NCI-H226 (cell line): Measurements from ENCODE around the gene CD7.

Experiments used
- DNase-seq: peaks from one replicate; pipeline ENCODE4 v3.0.0-alpha.2; 2015

CD7 gene

DNA sequence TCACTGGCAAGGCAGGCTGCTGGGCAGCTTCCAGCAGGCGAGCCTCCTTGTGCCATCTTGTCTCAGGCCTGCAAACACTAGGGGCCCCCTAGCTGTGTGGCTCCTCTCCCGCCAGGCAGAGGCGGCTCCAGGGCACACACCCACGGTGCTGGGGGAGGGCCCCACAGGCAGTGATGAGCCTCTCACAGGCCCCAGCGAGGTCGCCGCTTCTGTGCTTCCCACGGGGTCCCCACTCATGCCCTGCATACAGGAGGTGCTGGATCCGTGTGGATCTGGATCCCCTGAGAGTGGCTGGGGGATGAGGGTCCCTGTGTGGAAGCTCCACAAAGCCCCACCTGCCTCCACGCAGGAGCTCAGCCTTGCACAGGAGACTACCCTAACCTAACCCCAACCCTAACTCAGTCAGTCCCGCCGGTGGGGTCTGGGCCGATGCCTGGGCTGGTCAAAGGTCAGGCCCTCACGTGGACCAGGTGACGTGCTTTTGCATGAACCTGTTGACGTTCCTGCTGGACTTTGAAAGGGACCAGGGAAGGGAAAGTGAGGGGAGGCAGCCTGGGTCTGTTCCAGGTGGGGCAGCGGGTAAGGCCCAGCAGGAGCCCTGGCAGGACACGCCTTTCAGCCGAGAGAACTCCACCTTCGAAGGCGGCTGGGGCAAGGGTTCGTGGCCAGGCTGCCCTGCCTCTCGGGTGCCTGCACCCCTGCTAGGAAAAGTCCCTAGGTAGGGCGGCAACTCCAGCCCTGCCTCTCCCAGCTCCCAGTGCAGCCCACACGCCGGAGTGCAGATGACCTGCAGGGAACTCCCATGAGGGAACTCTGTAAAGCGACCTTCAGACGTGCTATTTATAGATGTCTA is 11.0 kb upstream of the CD7 start:
- no peak for DNase-seq

DNA sequence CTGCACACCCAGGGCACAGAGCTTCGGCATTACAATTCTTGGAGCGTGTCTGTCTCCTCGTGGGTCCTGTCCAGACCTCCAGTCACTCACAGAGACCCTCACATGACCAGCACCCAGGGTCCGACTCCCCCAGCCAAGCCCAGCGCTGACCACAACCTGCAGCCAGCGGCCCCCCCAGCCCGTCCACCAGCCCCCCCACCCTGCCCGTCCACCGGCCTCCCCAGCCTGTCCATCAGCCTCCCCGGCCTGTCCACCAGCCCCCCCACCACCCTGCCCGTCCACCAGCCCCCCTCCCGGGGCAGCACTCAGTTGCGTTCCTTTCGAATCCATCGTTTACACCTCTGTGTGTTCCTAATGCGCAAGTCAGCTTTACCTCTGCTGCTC is 10.3 kb upstream of the CD7 start:
- DNase-seq, result no peak

GRCh38 chr17:82327289-82327688 is 9.9 kb upstream of the CD7 start:
- DNase-seq, result no peak

DNA sequence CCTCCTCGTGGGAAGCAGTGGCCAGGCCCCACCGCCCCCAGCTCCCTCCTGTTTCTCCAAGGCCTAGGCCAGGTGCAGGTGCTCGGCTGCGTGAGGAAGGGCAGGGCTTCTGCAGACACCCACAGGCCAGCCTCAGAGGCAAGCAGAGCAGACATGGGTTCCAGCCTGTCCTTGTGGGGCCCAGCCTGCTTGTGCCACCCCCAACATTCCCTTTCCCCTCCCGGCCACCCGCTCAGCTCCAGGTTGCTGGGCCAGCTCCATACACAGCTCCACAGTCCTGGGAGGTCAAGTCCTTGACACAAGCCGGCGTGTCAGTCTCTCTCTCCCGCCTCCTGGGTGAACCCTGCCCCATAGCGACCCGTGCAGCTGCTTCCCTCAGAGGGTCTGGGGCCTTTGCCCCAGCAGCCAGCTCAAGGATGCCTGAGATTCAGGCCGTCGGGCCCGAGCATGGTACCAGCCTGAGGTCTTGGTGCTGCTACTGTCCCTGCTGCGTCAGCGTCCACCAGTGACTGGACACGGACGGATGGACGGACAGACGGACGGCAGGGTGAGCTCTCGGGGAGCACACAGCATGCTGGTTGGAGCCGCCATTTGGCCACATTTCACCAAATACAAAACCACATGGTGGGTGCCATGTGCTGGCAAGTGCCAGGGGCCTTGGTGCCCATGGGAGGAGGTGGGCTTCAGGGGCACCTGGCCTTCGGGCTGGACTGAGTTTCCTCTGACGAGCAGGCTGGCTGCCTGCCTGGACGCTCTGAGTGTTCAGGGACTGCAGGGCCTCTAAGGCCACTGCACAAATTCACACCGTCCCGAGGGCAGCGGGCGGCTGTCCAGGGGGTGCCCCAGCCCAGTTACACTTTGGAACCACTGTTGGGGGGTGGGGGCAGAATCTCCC is 8.1 kb upstream of the CD7 start:
- no peak for DNase-seq

- DNase-seq, result no peak
Observed at GRCh38 chr17:82324566-82325285, 7.3 kb upstream of the CD7 start.

DNA sequence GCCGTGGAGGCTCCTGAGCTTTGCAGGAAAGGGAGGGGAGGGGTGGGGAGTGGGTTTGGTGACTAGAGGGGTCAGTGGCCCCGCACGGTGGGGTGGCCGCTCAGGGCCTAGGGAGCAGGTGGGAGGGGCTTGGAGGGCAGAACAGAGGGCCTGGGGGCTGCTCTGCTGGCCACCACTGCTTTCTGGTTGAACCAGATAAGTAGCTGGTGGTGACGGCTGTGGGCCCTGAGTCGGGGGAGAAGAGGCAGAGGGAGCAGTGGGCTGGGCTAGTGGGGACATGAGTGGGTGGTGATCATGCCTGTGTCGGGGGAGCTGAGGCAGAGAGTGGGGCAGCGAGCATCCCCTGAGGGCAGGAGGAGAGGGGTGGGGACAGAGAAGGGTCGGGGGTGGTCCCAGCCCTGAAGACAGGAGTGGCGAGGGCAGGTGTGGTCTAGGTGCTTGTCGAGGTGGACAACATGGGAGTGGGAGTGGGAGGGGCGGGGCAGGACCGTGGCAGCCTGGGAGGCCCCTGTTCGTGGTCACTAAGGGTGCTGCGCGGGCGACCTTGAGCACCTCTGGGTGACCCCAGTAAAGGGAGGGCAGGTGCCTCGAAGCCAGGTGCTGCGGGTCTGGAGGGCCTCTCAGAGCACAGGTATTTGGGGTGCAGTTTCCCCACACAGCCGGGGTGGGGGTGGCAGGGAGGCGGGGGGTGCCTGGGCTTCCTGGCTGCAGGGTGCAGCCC is 6.3 kb upstream of the CD7 start:
- no peak for DNase-seq

GRCh38 chr17:82322526-82323453 is 5.4 kb upstream of the CD7 start:
- no peak for DNase-seq

DNA sequence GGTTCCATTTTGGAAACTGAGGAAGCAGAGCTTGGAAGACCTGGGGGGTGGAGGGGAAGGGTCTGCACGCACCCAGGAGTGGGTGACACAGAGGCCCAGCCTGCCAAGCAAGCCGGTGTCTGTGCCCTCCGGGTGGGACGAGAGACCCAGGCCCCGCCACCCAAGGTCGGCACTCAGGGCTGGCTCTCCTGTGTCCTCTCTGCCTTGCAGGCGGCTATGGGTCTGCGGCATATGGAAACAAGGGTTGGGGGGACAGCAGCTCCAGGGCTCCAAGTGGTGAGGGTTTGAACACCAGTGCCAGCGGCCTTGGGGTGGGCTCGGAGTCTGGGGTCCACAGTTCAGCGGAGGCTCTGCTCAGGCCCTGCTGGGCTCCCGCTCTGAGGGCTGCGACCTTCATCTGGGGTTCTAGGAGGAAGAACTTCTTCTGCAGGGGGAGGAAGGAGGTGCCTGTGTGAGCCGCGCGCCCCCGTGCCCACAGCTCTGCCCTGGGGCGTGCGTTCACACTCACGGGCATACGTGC is 4.6 kb upstream of the CD7 start:
- DNase-seq, result no peak

DNA sequence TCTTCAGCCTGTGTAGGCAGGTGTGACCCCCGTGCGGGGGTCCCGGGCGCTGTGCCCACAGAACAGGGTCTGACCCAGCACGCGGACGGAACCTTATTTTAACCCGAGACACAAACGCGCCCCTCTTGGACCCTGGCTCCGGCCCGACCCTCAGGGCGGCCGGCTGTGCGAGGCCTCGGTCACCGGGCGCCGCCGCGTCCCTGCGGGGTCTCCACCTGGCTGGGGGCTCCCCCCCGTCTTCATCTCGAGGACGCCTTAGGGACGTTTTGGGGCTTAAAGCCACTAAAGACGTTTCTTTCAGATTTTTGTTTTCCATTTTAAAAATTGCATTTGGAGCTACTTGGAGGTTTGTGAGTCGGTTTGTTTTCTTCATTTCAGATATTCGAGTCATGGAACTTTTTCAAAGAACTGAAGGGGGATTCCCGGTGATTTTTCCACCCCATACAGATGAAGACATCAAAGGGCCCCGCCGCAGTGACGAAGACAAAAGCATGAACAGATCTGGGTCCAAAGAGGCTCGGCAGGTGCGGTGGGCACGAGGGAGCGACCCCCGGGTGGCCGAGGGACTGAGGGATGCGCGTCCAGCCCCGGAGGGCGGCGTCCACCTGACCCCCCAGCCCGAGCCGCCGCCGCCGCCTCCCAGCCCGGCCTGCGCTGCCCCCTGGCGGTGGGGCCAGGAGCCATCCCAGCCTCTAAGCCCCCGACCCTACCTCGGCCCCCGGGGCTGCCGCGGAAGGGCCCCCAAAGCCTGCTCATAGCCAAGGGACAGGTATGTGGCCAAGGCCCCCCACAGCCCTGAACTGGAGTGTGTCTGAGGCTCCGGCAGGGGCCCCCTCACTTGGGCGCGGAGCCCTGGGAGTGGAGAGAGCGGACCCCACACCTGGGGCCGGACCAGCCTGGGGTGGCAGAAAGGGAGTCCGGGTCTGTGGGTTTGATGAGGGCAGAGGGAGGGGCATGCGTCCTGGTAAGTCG is 3.8 kb upstream of the CD7 start:
- DNase-seq, result no peak

GRCh38 chr17:82320140-82320840 is 2.9 kb upstream of the CD7 start:
- DNase-seq, result no peak

GRCh38 chr17:82319619-82320062 is 2.2 kb upstream of the CD7 start:
- no peak for DNase-seq

DNA sequence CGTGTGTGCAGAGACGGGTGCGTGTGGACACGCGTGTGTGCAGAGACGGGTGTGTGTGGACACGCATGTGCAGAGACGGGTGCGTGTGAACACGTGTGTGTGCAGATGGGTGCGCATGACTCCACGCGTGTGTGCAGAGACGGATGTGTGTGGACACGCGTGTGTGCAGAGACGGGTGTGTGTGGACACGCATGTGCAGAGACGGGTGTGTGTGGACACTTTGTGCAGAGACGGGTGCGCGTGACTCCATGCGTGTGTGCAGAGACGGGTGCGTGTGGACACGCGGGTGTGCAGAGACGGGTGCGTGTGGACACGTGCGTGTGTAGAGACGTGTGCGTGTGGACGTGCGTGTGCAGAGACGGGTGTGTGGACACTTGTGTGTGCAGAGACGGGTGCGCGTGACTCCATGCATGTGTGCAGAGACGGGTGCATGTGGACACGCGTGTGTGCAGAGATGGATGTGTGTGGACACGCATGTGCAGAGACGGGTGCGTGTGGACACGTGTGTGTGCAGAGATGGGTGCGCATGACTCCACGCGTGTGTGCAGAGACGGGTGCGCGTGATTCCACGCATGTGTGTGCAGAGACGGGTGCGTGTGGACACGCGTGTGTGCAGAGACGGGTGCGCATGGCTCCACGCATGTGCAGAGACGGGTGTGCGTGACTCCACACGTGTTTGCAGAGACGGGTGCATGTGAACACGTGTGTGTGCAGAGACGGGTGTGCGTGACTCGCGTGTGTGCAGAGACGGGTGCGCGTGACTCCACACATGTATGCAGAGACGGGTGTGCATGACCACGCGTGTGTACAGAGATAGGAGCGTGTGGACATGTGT is 1.6 kb upstream of the CD7 start:
- no peak for DNase-seq

DNA sequence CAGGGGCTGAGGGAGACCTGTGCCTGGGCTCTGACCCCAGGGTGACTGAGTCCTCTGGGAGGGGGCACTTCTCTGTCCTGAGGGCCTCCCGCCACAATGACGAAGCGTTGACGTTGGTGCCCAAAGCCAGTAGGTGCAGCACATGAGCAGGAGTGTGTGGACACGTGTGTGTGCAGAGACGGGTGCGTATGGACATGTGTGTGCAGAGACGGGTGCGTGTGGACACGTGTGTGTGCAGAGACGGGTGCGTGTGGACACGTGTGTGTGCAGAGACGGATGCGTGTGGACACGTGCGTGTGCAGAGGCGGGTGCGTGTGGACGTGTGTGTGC is 726 bp upstream of the CD7 start:
- DNase-seq, result no peak

- DNase-seq, result no peak
Observed at GRCh38 chr17:82316651-82317393, 586 bp downstream of the CD7 start.

DNA sequence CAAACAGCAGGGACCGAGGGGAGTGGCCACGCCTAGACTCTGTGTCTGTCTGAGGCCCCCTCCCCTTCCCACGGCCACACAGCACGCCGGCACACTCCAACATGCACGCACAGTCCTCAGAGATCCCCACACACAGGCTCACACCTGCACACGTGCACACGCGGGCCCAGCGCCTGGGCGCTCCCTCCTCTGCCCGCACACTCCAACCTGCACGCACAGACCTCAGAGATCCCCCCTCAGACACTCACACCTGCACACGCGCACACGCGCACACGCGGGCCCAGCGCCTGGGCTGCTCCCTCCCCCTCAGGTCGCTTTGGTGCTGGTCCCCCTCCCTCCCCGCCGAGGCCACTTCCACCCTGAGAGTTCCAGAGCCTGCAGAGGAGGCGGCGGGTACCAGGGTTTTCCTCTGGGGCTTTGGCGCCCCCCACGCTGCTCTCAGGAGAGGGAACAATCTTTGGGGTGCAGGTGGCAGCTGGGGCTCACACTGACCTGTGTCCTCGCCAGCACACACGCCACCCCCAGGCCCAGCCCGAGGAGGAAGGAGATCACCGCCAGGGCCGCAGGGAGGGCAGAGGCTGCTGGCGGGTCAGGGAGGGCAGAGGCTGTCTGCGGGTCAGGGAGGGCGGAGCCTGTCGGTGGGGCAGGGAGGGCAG is 1.6 kb downstream of the CD7 start:
- no peak for DNase-seq

GRCh38 chr17:82314727-82315605 is 2.4 kb downstream of the CD7 start:
- DNase-seq, result no peak
